ENCODE data around the gene KRT222.

KRT222 gene

DNA sequence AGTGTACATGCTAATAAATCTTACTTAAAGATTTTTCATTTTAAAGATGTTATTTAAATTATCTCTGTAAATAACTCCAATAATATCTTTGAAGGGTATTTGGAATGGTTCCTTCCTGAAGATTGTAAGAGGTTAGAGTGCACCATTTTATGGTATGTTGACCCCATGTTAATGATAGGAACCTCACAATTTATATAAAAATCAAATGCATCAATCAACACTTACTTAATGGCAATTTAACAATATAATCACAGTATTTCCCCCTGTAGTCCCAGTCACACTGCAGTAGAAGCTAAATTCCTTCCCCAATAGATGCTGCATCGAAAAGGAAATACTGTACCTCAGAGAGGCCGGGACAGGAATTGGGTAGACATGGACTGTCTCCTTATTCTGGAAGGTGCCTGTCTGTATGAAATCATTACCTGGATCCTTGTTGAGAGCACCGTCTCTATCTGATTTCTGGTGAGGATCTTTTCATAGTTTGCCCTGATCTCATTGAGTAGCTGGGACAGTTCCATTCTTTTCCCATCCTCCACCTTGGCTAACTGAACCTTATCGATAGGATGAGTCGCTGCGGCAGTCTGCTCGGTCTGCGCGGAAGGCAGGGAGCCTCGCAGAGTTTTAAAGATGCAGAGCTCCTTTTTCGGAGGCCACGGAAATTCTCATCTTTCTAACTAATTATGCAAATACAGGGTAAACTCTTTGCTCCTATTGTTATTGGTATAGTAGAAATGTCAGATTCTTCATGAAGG lies at the start of gene KRT222:
TSS of gene KRT222 (minus strand) at position 596 of the 752 bp plus-strand sequence. CDS start at position 518, 78 bp downstream.
- DNase-seq (ENCODE audit: low read depth in 3 of 3, low spot score in 1 of 3), result no peak

DNA sequence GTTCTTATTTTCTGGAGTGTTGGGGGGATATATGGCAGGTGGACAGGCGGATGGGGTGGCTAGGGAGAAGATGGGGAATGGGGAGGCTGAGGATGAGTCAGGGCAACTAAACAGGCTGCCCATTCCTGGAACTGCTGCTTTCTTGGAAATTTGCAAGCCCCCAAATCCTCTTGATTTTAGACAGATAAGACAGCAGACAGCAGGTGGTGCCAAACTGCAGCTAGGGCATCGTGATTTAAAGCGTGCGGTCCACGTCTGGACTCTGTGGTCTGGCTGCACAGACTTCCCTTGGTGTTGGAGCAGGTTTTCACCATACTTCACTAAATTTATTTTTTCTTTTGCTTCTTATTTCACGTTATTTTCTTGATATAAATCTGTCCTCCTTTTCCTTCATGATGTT lies 49.5 kb upstream of the KRT222 start:
- no peak for DNase-seq (ENCODE audit: low read depth in 3 of 3, low spot score in 1 of 3)

DNA sequence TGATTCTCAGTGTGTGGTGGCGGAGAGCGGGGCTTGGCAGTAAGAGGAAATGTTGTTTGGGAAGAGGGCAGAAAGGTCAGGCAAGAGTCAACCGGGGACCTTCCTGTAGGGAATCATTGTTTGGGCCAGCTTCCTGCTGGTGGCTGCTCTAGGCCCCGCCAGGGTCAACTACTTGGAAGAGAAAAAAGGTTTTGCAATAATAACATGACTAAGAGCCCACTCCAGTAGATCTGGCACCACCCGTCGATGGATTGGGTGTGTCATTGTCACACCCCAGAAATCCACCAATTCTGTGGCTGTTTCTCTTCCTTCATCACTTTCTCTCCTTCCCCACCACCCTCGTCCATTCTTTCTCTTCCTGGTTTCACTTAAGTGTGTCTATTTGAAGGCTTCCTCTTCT lies 42.8 kb upstream of the KRT222 start:
- DNase-seq (ENCODE audit: low read depth in 3 of 3, low spot score in 1 of 3), result no peak

DNA sequence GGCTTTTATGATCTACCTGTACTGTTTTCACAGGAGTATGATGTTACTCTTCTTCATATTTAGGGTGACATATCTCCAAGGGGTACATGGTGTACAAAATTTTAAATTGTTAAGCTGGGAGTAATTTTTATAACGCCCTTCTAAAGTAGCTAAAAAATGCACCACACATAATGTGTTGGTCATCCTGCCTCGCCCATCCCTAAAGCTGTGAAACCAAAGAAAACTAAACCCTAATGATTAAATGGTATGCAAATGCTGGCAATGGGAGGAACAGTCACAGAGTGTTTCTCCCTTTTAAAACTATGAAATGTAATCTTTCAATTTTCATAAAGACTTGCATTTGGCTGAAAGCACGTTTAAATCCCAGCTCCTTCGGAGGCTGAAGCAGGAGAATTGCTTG lies 40.6 kb upstream of the KRT222 start:
- DNase-seq (ENCODE audit: low read depth in 3 of 3, low spot score in 1 of 3), result no peak

DNA sequence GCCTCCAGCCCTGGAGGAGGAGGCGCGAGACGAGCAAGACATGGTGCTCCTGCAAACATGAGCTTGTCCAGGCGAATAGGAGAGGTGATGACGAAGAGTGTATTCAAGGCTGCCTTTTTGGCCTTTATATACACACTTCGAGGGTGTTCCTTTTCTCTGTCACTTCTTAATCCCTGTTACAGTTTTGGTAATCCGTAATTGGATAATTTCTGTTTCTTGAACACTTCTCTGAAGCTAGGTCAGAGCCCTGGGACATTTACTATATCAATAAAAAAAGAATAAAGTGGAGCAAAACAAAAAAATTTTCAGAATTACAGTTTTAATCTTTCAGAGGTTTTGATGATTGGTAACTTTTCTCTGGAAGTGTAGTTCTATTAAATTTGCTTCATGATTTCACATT lies 38.7 kb upstream of the KRT222 start, which contains the start of gene KRT24:
TSS of gene KRT24 (minus strand) at position 101 of the 400 bp plus-strand sequence. CDS start at position 42, 59 bp downstream.
- DNase-seq (ENCODE audit: low read depth in 3 of 3, low spot score in 1 of 3), result no peak

DNA sequence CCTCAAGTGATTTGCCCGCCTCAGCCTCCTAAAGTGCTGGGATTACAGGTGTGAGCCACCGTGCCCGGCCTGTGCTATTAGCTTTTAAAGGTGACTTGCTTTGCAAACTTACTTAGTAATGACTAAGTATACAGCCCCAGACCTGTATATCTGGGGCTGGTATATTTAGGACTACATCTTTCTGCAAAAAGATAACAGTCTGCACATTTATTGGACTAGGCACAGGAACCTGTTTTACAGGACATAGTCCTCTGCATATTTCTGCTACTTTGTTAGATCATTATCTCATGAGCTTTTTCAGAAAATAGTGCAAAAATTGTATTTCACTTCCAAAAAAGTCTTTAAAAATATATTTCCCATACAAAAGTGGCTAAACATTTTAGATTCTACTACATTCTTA lies 37.3 kb upstream of the KRT222 start:
- no peak for DNase-seq (ENCODE audit: low read depth in 3 of 3, low spot score in 1 of 3)

DNA sequence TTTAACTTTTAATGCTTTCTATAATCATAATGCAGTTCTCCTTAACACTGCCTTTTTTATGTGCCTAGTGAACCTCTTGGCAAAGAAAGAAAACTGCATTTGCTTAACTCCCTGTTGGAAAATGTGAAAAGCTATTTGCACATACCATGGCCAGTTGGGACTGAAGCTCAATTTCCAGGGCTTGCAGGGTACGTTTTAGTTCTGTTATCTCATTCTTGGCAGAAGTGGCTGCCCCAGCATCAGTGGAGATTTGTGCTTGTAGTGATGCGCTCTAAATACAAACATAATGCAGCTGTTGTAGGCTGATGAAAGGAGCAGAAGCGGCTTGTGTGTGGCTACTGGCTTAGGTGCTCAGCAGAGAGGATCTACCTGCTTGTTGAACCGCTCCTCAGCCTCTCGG lies 34.9 kb upstream of the KRT222 start:
- DNase-seq (ENCODE audit: low read depth in 3 of 3, low spot score in 1 of 3), result no peak

DNA sequence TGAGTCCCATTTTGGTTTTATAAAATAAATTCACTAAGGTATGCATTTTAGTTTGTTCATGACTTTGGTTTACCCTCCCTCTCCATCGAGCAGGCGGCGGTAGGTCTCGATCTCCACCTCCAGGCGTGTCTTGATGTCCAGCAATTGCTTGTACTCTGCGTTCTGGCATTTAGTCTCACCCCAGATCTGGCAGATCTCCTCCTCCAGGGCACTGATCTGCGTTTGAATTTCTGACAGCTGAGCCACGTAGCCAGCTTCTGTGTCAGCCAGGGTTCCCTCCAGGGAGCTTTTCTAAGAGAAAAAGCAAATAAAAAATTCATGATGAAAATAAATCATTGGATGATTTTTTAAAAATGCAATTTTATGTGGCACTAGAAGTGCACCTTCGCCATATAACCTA lies 34.4 kb upstream of the KRT222 start:
- no peak for DNase-seq (ENCODE audit: low read depth in 3 of 3, low spot score in 1 of 3)

DNA sequence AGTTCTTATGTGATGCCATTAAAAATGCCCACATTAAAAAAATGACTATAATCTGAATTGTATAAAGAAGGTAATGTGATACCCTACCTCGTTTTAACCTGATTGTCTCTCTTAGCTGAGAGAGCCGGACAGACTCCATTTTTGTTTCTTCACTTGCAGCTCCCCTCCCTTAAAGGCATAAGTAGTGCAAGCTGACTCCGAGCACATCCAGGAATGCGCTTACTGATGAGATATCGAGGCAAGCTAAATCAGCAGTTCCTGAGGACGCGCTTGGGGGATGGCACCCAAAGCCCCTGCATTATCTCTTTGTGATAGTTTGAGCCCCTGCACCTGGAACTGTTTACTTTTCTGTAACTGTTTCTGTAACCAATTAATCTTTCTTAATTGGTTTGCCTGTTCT lies 32.3 kb upstream of the KRT222 start:
- DNase-seq (ENCODE audit: low read depth in 3 of 3, low spot score in 1 of 3), result no peak

DNA sequence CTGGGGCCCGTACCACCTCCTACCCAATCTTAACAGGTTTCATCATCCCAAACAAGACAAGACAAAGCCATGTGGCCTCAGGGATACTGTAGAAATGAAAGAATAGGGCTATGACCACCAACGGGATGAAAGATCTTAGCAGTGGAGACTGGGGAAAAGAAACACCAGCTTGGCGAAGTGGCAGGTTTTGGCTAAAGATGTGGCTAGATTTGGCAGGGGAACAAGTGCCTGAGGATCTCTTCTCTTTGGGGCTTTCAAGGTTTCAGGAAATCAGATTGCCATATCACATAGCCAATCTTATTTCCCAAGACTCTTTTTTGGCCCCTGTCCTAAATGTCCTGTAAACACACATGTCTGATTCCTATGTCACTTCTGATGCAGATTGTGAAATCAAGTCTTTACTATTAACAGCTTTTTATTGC lies 31.7 kb upstream of the KRT222 start:
- no peak for DNase-seq (ENCODE audit: low read depth in 3 of 3, low spot score in 1 of 3)

DNA sequence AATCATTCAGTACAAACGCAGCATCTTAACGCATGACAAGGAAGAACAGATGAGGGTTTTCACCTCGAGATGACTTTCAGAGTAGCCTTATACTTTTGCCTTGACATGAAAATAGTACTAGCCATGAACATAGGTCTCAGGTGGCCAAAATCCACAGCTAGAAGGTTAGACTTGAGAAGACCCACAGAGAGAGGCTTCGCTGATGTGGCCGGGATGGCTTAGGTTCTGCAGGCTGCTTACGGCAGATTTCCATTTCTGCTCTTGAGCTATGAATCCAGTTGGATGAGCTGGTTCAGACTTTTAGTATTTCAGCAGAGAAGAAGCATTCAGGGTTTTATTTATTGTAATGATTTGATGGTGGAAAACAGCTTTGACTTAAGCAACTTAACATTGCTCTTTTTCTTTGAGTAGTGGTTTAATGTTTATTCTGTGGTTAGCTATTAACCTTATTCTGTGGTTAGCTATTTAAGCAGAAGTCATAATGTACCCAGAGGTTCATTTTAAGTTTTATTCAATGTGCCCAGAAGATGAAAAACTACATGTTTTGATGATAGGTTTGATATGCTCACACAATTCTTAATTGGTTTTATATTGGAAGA lies 31.0 kb upstream of the KRT222 start:
- no peak for DNase-seq (ENCODE audit: low read depth in 3 of 3, low spot score in 1 of 3)

DNA sequence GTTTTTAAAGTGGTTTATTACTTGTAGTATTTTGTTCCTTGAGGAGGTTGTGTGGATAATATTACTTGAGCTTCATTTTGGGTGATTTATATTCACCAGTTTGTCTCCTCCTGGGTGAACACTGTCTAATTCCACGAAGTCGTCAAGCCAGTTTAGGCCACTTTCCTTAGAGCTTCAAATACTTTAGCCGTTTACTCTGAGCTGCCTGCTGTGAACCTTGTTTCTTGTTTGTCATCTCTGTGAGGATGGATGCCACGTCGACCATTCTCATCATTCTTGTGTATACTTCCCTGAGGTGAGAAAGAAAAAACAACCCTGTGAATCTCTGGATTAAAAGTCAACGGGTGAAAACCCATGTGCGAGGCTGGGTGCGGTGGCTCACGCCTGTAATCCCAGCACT lies 29.6 kb upstream of the KRT222 start:
- no peak for DNase-seq (ENCODE audit: low read depth in 3 of 3, low spot score in 1 of 3)

DNA sequence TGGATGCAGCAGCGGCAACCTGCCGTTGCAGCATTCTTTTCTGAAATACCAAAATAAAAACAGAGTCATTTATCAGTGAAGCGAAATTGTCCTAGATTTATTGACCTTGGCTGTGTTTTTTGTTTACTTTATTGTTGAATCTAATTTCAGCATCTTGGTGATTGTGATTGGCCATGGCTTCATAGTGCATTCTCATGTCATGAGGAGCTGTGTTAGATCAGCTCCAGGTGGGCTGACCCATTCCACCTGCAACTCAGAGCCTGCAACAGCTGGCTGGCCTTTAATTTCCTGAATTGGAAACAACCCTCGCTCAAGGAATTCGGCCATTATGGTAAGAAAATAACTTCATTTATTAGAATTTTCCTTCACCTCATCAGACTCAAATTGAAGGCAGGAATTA lies 22.1 kb upstream of the KRT222 start:
- DNase-seq (ENCODE audit: low read depth in 3 of 3, low spot score in 1 of 3), result no peak

DNA sequence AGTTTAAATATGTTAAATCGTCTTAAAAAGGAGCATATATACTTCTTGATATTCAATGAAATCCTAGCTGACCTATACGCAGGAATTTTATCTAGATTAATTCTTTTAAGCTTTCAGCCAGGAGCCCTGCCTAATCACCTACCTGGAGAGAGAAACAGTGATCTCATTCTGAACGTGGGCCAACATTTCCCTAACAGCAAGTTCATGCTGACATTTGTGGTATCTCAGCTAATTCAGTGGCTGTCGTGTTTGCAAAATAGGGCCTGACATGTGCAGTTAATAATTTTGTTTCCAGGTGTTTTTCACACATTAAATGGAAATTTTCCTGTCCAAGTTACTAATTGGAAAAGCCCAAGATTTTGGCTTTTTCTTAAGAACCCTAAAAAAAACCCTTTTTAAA lies 21.2 kb upstream of the KRT222 start:
- no peak for DNase-seq (ENCODE audit: low read depth in 3 of 3, low spot score in 1 of 3)

DNA sequence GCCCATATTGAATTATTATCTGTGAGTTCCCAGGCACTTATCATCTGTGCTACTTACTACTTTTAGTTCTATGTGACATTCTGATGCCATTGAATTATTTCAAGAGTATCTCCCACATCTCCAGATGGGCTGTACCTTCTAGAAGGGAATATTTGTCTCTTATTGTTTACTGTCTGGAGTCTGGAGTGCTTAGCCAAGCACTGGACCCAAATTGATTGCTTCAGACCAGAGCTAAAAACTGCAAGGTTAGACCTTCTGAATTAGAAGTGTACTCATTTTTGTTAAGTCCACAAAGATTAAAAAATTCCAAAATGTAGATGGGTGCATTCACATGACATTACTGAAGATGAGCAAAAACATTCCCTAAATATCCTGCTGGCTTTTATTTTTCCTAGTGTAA lies 16.0 kb upstream of the KRT222 start:
- DNase-seq (ENCODE audit: low read depth in 3 of 3, low spot score in 1 of 3), result no peak

DNA sequence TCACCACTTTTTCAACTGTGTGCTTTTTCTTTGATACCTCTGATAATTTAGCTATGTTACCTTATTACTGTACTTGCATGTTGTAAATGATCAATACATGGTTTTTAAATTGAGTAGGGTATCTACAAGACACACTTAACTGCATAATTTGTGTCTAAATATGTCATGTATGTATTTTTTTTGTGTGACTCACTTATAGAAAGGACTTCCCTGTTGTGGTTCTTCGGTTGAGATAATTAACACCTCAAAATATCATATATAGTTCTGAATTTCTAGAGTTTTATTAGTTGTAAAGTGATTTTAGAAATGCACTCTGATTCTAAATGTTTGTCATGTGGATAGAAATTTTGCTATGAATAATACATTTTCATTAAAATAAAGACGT lies 14.5 kb upstream of the KRT222 start:
- DNase-seq (ENCODE audit: low read depth in 3 of 3, low spot score in 1 of 3), result no peak

DNA sequence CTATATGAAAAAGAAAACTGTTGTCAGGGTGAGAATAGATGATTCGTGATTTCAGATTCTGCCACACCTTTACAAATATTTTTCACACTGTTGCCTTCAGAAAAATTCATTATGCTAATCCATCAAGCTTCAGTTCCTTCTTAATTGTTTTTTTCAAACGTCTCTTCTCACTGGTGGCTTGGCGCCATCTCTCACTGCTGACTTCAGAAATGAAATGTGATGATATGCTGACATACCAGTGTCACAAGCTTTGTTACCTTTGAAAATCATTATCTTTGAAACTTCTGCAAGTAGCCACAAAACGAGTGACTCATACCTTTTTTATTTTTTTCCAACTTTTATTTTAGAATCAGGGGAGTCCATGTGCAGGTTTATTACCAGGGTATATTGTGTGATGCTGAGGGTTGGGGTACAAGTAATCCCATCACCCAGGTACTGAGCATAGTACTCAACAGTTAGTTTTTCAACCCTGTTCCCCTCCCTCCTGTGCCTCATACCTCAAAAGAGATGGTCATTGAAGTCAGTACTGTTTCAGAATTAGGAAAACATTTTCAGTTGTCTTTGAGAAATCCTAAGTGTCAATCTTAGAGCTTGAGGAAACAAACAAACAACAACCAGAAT lies 14.0 kb upstream of the KRT222 start:
- DNase-seq (ENCODE audit: low read depth in 3 of 3, low spot score in 1 of 3), result no peak

DNA sequence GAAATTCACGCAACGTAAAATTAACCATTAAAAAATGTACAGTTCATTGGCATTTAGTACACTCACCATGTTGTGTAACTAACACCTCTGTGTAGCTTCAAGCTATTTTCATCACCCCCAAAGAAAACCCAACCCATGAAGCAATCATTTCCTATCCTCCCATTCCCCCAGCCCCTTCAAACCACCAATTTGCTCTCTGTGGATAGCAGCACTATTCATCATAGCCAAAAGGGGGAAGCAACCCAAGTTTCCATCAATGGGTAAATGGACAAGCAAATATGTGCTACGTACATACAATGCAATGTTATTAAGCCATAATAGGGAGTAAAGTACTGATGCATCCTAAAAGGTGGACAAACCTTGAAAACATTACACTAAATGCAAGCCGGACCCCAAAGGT lies 10.9 kb upstream of the KRT222 start:
- no peak for DNase-seq (ENCODE audit: low read depth in 3 of 3, low spot score in 1 of 3)

DNA sequence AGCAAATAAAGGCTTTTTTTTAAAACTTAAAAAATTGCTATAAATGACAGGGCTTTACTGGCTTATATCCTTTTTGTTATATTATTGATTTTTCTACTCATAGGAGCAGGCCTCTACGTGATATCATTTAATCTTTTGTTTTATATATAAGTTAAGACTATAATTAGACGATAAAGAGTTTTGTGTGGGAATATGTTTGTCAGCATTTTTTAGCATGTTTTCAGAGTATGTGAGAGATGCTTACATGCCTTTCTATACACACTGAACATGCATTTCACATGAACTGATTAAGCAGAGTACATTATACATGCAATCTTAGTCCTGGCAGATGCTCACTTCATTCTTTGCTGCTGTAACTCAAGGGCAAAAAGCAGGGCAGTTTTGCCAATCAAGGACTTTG lies 7.7 kb upstream of the KRT222 start:
- DNase-seq (ENCODE audit: low read depth in 3 of 3, low spot score in 1 of 3), result no peak

DNA sequence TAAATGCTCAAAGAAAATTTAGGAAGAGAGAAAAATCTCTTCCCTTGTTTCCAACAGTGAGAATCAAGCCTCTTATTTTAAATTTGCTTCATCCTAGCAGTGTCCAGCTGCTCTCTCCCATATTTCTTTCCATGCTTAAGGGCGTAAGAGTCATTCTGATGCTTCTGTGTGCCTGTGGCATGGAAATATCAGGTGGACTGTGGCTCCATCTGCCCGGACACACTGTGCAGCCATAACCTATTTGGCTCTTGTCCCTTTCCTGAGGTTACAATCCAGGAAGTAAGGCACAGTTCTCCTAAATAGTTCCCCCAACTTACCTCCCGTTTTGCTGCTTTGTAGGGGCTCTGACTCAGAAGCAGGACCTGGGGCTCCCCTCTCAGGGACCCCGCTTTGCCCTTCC lies 6.3 kb upstream of the KRT222 start:
- no peak for DNase-seq (ENCODE audit: low read depth in 3 of 3, low spot score in 1 of 3)

DNA sequence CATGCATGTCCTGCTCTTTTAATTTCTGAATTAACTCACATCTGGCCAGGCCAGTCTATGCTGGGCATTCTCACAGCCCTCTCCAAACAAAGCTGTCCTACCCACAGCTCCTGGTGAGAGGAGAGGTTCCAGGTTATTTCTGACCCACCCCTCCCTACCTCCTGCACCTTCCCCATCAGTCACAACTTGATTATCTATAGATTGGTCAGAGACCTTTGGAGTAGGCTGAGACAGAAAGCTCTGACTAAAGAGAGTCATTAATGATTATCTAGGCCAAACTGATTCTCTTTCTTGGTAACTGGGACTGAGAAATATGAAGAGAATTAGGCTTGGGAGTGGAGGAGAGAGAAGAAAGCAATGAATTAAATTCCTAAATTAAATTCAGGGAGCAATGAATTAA lies 1.4 kb upstream of the KRT222 start:
- DNase-seq (ENCODE audit: low read depth in 3 of 3, low spot score in 1 of 3), result no peak

DNA sequence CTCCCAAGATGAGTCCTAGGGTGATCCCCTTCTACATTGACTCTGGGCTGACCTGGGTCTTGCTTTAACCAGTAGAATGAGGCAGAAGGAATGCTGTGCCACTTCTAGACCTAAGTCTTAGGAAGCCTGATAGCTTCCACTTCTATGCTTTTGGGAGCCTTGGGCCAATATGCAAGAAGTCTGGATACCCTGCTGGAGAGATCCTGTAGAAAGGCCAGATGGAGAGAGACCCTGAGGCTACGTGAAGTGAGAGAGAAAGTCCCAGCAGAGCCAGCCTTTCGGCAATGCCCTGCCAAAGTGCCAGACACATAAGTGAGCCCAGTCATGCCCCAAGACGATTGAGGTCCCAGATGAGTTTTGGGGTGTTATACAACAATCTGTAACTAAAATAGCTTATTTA lies 1.7 kb downstream of the KRT222 start:
- DNase-seq (ENCODE audit: low read depth in 3 of 3, low spot score in 1 of 3), result no peak

DNA sequence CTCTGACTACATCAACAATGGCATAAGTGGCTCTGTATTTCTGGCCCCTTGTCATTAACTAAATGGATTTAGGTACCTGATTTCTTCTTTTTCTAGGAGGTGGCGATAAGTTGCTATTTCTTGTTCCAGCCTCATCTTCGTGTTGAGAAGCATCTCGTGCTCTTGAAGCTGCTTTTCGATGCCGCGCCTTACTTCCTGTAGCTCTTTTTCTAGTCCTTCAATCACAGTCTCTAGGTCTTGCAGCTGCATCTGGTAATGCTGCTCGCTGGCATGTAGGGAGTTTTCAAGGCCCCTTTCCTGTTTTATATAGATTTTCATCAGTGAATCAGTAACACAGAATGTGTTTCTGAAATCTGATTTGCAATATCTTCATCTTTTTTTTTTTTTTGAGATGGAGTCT lies 5.1 kb downstream of the KRT222 start:
- DNase-seq (ENCODE audit: low read depth in 3 of 3, low spot score in 1 of 3), result no peak

All from stimulated activated CD4-positive, alpha-beta T cell treated with anti-CD3 and anti-CD28 coated beads, TNF-alpha, amount 100 ng/mL, for 1 hour (primary cell).